GM12864 (cell line): ENCODE data around the gene GPR25.

Experiments used
- DNase-seq: peaks from one replicate; pipeline ENCODE4 v3.0.0-alpha.2; 2011; ENCODE audit warnings: low read depth
- H3K4me3 ChIP-seq: 2 replicates; pipeline ENCODE4 v1.5.1; 2011; ENCODE audit warnings: mild to moderate bottlenecking, low read depth, low read length, control low read depth
- CTCF ChIP-seq: IDR thresholded peaks from 2 replicates; pipeline ENCODE4 v1.5.1; 2011; ENCODE audit warnings: low read depth, mild to moderate bottlenecking, moderate library complexity, low read length, control low read depth, inconsistent platforms; ENCODE audit errors: missing control alignments

GPR25 gene

GRCh38 chr1:200873116-200873670, 412 bp downstream of the GPR25 start:
- no peak for TF ChIP-seq CTCF
- no peak for DNase-seq
- no peak overlapping the region for H3K4me3 ChIP-seq

GRCh38 chr1:200873671-200874397, 1.1 kb downstream of the GPR25 start:
- no peak overlapping the region; the same call in 1 of the 2 replicates for H3K4me3 ChIP-seq
- TF ChIP-seq CTCF: no peak

GRCh38 chr1:200874694-200875093, 1.9 kb downstream of the GPR25 start:
- DNase-seq: no peak
- TF ChIP-seq CTCF: no peak
- no peak overlapping the region for H3K4me3 ChIP-seq

More at GRCh38 chr1:200873671-200874397, 1.1 kb downstream of the GPR25 start:
- no peak for DNase-seq

- TF ChIP-seq CTCF: no peak
- DNase-seq: no peak
- no peak overlapping the region for H3K4me3 ChIP-seq
Observed at GRCh38 chr1:200875416-200875815, 2.6 kb downstream of the GPR25 start.

DNA sequence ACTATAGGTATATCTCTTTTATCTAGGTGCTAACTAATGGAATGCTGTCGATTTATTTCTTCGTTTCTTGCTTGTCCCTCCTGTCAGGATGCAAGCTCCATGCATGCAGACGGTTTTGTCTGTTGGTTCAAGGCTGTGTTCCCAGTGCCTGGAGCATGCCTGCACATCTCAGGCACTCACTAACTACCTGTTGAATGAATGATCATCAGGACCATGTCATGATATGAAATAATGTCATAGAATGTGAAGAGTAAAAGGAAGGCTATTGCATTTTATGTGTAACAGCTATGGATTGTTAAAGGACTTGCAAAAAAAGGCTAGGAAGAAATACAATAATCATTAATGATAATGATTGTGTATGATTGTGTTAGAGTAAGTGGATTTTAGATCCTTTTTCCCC, 4.2 kb downstream of the GPR25 start:
- no peak for TF ChIP-seq CTCF
- DNase-seq: no peak
- no peak overlapping the region for H3K4me3 ChIP-seq

DNA sequence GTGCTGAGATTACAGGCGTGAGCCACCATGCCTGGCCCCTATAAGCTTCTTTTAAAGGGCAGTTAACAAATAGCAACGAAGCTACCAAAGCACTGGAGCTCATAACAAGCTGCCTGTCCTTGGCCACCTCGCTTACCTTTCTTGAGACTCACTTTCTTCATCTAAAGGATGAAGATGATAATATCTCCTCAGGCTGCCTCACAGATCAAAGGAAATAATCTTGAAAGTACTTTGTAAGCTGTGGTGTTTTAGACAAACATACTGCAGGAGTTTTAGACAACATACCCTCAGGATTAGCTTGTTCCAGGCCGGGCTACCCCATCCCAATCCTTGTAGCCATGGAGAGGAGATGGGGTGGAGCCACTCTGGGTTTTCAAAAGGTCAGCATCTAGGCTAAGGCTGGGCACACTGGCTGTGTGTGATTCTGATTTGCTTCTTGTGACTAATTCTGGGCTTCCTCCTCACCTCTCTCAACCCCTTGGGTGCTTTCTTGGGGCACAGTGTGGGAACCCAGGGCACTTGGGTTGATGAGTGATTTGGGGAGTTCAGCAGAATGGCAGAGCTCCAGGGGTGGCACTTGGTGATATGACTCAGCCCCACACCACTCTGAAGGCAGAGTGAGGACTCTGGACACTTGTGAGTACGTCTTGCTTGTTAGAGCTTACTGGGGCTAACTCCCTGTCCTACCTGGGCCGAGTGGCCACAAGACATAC, 5.2 kb downstream of the GPR25 start:
- TF ChIP-seq CTCF: no peak
- H3K4me3 ChIP-seq: no peak overlapping the region
- no peak for DNase-seq

DNA sequence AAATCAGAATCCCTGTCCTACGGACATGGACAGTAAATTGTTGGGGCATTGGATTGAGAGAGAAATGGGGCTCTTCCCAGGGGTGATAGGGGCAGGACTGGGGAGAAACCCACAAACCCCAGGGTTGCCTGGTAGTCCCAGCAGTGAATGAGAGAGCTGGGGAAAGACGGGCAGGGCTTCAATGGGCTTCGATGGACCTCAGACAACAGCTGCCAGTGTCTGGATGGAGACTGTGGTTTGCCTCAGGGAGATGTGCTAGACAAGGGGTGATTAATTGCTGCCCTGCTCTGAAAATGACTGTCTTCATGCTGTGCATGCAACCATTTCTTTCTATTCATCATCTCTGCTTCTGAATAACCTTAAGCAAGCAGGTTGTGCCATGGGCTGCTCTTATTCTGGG, 7.4 kb downstream of the GPR25 start:
- DNase-seq: no peak
- TF ChIP-seq CTCF: no peak
- H3K4me3 ChIP-seq: no peak overlapping the region
